Gastrocnemius medialis (tissue), 4 donors: Measurements from ENCODE around the gene EHD2.

ENCODE experiments used
- CTCF ChIP-seq, 5 experiments: fragments of 450-650 bp in 3 of 5; fragments of 200-600 bp in 2 of 5; sonication (generic) in 2 of 5; IDR thresholded peaks in 4 of 5; conservative IDR thresholded peaks in 1 of 5; 1 replicate in 4 of 5; 2 replicates in 1 of 5; pipeline ENCODE4 v1.5.1; 2016 to 2019; ENCODE audit warnings: antibody characterized with exemption in 5 of 5, mild to moderate bottlenecking in 3 of 5, moderate library complexity in 3 of 5
- POLR2A ChIP-seq, 2 donors: fragments of 450-650 bp; IDR thresholded peaks; one replicate each; pipeline ENCODE4 v1.6.1; 2017; ENCODE audit warnings: antibody characterized with exemption in 2 of 2, mild to moderate bottlenecking in 2 of 2, moderate library complexity in 2 of 2

GRCh38 chr19:47790398-47790814 is 77.2 kb downstream of the EHD2 start:
- TF ChIP-seq CTCF (IDR thresholded peaks at IDR 0.05 in 4 of 5, conservative IDR thresholded peaks at IDR 0.05 in 1 of 5) (peak in 4 of 5 experiments; percentile 69 to 90 (median 77)), POLR2A (IDR thresholded peaks at IDR 0.05) (no peak)
